ENCODE measurements around the gene U2AF1L4.
A peak's percentile ranks its signal among the peaks of the same experiment; 100 is the strongest.

The U2AF1L4 gene

DNA sequence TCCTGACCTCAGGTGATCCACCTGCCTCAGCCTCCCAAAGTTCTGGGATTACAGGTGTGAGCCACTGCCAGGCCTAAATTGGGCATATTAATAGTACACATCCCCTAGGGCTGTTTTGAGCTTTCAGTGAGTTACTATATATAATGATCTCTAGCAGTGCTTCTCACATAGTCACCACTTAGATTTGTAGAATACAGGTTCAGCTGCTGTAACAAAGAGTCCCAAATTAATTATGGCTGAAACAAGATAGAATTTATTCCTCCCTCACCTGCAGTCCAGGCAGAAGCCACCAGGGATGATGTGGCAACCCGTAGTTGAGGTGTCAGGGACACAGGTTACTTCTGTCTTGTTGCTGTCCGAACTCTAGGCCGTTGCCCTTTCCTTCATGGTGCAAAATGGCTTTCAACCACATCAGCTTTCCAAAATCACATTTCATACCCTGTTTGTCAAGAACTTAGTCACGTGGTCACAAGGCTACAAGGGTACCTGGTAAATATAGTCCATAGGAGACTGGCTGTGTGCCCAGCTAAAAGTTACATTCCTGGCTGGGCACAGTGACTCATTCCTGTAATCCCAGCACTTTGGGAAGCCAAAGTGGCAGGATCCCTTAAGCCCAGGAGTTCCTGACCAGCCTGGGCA, 15.6 kb upstream of the U2AF1L4 start:
- Histone ChIP-seq H3K27ac (ENCODE audit: low read depth, low read length) (no peak overlapping the region), H3F3A (ENCODE audit: control insufficient read depth, insufficient read depth) (no peaks in the 10 kb centered on the region), H3K4me3 (ENCODE audit: low read length) (no peak overlapping the region), H3K4me1 (ENCODE audit: control insufficient read depth, low read length) (peaks cover 21% of the 10 kb centered on the region), H3K9me2 (replicated peaks; ENCODE audit: control insufficient read depth, low read length) (no peaks in the 10 kb centered on the region), H3K9me3 (ENCODE audit: control insufficient read depth, insufficient read depth, low read length) (no peaks in the 10 kb centered on the region), H3K27me3 (ENCODE audit: control insufficient read depth, low read length) (no peaks in the 10 kb centered on the region), H3K36me3 (ENCODE audit: control insufficient read depth, low read length) (peaks cover 30% of the 10 kb centered on the region), H4K20me1 (ENCODE audit: control insufficient read depth, insufficient read depth, low read depth, low read length) (0 out of 2 replicates have a peak, but pooled peaks cover 4% of the 10 kb centered on the region), H3K79me2 (ENCODE audit: control insufficient read depth, low read length) (peaks cover 31% of the 10 kb centered on the region), H3K4me2 (ENCODE audit: low read length) (no peak overlapping the region)
- no peak for TF ChIP-seq EZH2phosphoT487 (IDR thresholded peaks at IDR 0.05; ENCODE audit: borderline replicate concordance, low read length)
- TF ChIP-seq, protein P1, sequence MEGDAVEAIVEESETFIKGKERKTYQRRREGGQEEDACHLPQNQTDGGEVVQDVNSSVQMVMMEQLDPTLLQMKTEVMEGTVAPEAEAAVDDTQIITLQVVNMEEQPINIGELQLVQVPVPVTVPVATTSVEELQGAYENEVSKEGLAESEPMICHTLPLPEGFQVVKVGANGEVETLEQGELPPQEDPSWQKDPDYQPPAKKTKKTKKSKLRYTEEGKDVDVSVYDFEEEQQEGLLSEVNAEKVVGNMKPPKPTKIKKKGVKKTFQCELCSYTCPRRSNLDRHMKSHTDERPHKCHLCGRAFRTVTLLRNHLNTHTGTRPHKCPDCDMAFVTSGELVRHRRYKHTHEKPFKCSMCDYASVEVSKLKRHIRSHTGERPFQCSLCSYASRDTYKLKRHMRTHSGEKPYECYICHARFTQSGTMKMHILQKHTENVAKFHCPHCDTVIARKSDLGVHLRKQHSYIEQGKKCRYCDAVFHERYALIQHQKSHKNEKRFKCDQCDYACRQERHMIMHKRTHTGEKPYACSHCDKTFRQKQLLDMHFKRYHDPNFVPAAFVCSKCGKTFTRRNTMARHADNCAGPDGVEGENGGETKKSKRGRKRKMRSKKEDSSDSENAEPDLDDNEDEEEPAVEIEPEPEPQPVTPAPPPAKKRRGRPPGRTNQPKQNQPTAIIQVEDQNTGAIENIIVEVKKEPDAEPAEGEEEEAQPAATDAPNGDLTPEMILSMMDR (IDR thresholded peaks at IDR 0.05; ENCODE audit: low read depth, low read length, poor library complexity, severe bottlenecking): no peak

DNA sequence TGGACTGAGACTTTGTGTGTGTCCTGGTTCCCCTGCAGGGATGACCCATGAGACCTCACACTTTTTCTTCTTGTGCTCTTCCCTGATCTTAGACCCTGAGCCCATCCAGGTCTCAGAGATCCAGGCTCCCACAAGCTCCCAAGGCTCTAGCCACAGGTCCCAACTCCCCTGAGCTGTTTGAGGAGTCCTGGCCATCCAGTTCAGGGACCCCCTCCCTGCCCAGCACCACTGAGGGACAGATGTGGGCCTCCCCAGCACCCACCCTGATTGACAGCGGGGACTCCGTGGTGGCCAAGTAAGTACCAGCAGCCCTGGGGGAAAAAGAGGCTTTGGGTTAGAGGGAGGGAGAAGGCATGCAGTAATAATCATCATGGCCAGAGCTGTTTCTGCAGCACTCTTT, 14.5 kb upstream of the U2AF1L4 start:
- Histone ChIP-seq H3F3A (ENCODE audit: control insufficient read depth, insufficient read depth) (no peaks in the 10 kb centered on the region), H3K36me3 (ENCODE audit: control insufficient read depth, low read length) (peaks cover 27% of the 10 kb centered on the region), H3K4me3 (ENCODE audit: low read length) (0 out of 2 replicates have a peak overlapping the region, but pooled peaks have one; percentile 80), H3K9me2 (replicated peaks; ENCODE audit: control insufficient read depth, low read length) (no peaks in the 10 kb centered on the region), H4K20me1 (ENCODE audit: control insufficient read depth, insufficient read depth, low read depth, low read length) (0 out of 2 replicates have a peak, but pooled peaks cover 4% of the 10 kb centered on the region), H3K27ac (ENCODE audit: low read depth, low read length) (no peak overlapping the region), H3K79me2 (ENCODE audit: control insufficient read depth, low read length) (peaks cover 31% of the 10 kb centered on the region), H3K27me3 (ENCODE audit: control insufficient read depth, low read length) (no peaks in the 10 kb centered on the region), H3K4me2 (ENCODE audit: low read length) (peak overlapping the region; percentile 14; the same call in 1 of the 2 replicates), H3K9me3 (ENCODE audit: control insufficient read depth, insufficient read depth, low read length) (no peaks in the 10 kb centered on the region), H3K4me1 (ENCODE audit: control insufficient read depth, low read length) (peaks cover 21% of the 10 kb centered on the region)
- TF ChIP-seq, protein P1 (IDR thresholded peaks at IDR 0.05; ENCODE audit: low read depth, low read length, poor library complexity, severe bottlenecking): no peak
- TF ChIP-seq EZH2phosphoT487 (IDR thresholded peaks at IDR 0.05; ENCODE audit: borderline replicate concordance, low read length): no peak

- Histone ChIP-seq H4K20me1 (ENCODE audit: control insufficient read depth, insufficient read depth, low read depth, low read length) (0 out of 2 replicates have a peak, but pooled peaks cover 4% of the 10 kb centered on the region), H3K9me2 (replicated peaks; ENCODE audit: control insufficient read depth, low read length) (no peaks in the 10 kb centered on the region), H3K4me1 (ENCODE audit: control insufficient read depth, low read length) (peaks cover 21% of the 10 kb centered on the region), H3K36me3 (ENCODE audit: control insufficient read depth, low read length) (peaks cover 25% of the 10 kb centered on the region), H3K27me3 (ENCODE audit: control insufficient read depth, low read length) (no peaks in the 10 kb centered on the region), H3K4me3 (ENCODE audit: low read length) (peak within 1 kb of the TSS; percentile 80), H3K4me2 (ENCODE audit: low read length) (peak within 1 kb of the TSS; percentile 93), H3F3A (ENCODE audit: control insufficient read depth, insufficient read depth) (no peaks in the 10 kb centered on the region), H3K9me3 (ENCODE audit: control insufficient read depth, insufficient read depth, low read length) (no peaks in the 10 kb centered on the region), H3K27ac (ENCODE audit: low read depth, low read length) (peak within 1 kb of the TSS; percentile 75), H3K79me2 (ENCODE audit: control insufficient read depth, low read length) (peaks cover 31% of the 10 kb centered on the region)
- TF ChIP-seq, protein P1 (IDR thresholded peaks at IDR 0.05; ENCODE audit: low read depth, low read length, poor library complexity, severe bottlenecking): no peak
- TF ChIP-seq EZH2phosphoT487 (IDR thresholded peaks at IDR 0.05; ENCODE audit: borderline replicate concordance, low read length): no peak
These were observed 12.8 kb upstream of the U2AF1L4 start, which contains the start of gene PROSER3 for GRCh38 chr19:35757749-35758608. Gene PROSER3 (plus strand): TSS chr19:35758176. CDS start chr19:35758216, 40 bp downstream.
